Stimulated activated CD8-positive, alpha-beta memory T cell treated with anti-CD3 and anti-CD28 coated beads, Interleukin-7, amount 100 ng/mL, for 4 hours (primary cell): ENCODE data around the gene NFKBIZ.
"Not testable (repeated sequence)": the region's sequence is repeated elsewhere in the genome, so short reads cannot be mapped to it uniquely, and the experiment has no call there.

Source experiments
- DNase-seq, 2 donors: peaks; one replicate each; pipeline ENCODE4 v3.0.0-alpha.2; 2020; ENCODE audit warnings: low read depth in 2 of 2

NFKBIZ gene

DNA sequence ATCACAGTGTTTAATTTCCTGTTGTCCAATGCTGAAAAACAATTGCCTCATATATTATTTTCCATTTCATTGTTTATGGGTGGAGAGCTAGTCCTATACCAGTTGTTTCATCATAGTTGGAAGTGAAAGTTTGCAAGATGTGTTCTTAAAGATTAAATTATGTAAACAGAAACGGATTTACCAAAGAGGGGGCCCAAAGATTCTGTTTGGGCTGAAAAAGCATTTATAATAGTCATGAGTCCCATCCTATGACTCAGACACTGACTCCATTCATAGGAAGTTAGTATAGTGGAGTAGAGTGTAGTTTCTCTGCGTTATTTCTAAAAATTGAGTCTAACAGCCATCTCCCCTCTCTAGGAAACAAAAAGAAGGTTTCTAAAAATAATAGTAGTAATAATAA lies 24.3 kb downstream of the NFKBIZ start:
- no peak for DNase-seq

DNA sequence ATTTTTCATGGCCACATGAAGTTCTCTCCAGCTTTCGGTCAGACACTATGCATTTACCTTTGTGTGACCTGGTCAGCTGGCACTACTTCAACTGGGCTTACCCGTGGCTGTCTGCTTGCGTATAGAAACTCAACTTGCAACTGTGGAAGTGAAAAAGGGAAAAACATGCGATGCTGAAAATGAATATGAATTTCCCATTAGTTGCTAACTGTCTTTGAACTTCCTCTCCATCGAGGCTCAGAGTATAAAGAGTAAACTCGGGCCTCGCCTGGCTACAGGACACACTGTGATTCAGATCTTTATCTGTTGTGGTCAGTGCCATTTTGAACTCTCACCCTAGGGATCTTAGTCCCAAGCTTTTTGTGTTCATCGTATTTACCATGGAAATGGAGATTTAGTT lies 26.8 kb downstream of the NFKBIZ start:
- no peak for DNase-seq

- no peak for DNase-seq
Measured at GRCh38 chr3:101878589-101878988, 29.3 kb downstream of the NFKBIZ start.

DNA sequence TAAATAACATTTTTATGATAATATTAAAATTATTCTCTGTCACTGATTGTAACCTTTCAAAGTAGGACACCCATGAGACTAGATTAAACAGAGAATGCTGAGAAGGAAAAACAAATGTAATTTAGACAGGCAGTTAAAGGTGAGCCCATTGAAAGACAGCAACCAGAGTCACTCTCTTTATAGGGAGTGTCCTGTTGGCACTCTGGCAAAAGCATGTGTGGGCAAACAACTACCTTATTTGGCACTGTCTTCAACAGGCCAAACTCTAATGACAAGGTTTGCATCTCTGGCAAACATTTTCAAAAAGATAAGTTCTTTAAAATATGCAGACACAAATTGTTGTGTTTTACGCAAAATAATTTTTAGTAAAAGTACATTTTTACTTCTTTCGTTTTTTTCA lies 29.8 kb downstream of the NFKBIZ start:
- DNase-seq, result no peak

GRCh38 chr3:101879623-101880284 lies 30.4 kb downstream of the NFKBIZ start:
- DNase-seq, result no peak

- no peak for DNase-seq
Measured at GRCh38 chr3:101884776-101885175, 35.5 kb downstream of the NFKBIZ start.

- DNase-seq, result not testable (repeated sequence)
Measured at GRCh38 chr3:101885584-101885983, 36.3 kb downstream of the NFKBIZ start.

DNA sequence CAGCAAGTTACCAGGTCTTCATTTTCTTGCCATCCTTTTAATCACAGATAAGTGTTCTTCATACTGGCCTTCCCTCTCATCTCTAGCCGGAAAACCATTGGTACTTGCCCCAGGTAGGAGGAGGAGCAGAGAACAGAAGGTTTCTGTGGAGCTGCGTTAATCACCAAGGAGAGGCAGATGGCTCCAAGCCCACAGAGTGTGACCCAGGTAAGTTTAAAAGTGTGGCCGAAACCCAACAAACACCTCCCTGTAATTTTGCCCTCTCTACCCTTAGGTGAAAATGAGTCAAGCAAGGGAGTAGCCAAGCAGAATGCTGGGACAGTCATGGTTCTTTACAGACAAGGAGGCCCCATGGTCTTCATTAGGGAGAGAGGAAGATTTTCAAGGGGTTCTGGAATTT lies 37.3 kb downstream of the NFKBIZ start:
- DNase-seq, result no peak

DNA sequence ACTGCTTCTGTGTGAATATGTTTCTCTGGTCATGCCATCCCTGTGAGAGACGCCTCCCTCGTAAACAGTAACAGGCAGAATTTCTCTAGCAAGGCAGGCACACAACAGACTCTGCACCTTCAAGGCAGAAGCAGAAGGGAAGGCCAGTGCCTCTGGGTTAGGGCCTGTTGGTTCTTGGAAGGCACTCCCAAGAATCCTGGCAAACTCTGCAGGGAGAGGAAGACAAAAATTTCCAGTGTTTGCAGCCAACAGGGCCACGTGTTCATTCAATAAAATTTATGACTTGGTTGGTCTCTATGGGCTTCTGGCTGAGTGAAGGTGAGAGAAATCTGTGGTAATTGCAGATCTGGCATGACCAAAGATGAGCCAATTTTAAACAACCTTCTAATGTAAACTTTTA lies 39.3 kb downstream of the NFKBIZ start:
- no peak for DNase-seq

DNA sequence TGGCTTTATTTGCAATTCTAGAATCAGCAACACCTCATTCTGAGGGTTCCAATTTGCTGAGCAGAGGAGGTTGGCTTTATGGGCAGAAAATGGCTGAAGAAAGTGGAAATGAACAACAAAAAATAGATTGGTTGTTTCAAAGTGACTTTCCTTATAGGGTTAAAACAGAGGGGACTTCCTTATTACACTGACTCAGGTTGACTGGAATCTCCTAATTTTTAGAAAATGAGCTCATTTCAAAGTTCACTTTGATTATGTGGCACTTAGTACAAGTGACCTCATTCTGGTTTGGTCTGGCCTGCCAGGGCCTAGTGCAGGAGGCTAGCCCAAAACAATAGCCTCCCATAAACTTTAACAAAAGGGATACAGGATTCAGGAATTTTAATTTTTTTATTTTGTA lies 41.4 kb downstream of the NFKBIZ start:
- no peak for DNase-seq

- DNase-seq, result no peak
Measured at GRCh38 chr3:101892648-101893047, 43.3 kb downstream of the NFKBIZ start.

- no peak for DNase-seq
Measured at GRCh38 chr3:101896083-101896757, 46.9 kb downstream of the NFKBIZ start.

- DNase-seq, result no peak
Measured at GRCh38 chr3:101897013-101897412, 47.7 kb downstream of the NFKBIZ start.

DNA sequence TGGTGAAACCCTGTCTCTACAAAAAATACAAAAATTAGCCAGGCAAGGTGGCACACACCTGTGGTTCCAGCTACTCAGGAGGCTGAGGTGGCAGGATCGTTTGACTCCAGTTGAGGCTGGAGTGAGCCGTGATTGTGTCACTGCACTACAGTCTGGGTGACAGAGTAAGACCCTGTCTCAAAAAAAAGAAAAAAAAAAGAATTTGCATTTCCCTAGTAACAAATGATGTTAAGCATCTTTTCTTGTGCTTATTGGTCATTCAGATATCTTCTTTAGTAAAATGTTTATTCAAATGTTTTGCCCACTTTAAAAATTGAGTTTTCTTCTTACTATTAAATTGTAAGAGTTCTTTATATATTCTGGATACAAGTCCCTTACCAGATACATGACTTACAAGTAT lies 48.7 kb downstream of the NFKBIZ start:
- DNase-seq, result no peak

- DNase-seq, result no peak
Measured at GRCh38 chr3:101898752-101899169, 49.4 kb downstream of the NFKBIZ start.

- no peak for DNase-seq
Measured at GRCh38 chr3:101900316-101900715, 51.0 kb downstream of the NFKBIZ start.

- DNase-seq, result no peak
Measured at GRCh38 chr3:101900736-101901135, 51.4 kb downstream of the NFKBIZ start.

- DNase-seq, result no peak
Measured at GRCh38 chr3:101902041-101902440, 52.7 kb downstream of the NFKBIZ start.

GRCh38 chr3:101903451-101903871 lies 54.1 kb downstream of the NFKBIZ start:
- DNase-seq, result no peak

GRCh38 chr3:101905573-101905972 lies 56.3 kb downstream of the NFKBIZ start:
- DNase-seq, result not testable (repeated sequence)
